Hepatocyte (in vitro differentiated cells): ENCODE measurements around the gene CRB1.

Experiments
- EZH2 ChIP-seq: fragments of 200-600 bp; sonication (generic); IDR thresholded peaks from 2 replicates; pipeline ENCODE4 v1.6.1; 2016; ENCODE audit warnings: antibody characterized with exemption, mild to moderate bottlenecking, borderline replicate concordance
- TF ChIP-seq, protein P1 (sequence below): fragments of 200-600 bp; sonication (generic); IDR thresholded peaks from 2 replicates; pipeline ENCODE4 v1.5.1; 2016; ENCODE audit warnings: antibody characterized with exemption, mild to moderate bottlenecking; ENCODE audit not compliant: poor library complexity

DNA sequence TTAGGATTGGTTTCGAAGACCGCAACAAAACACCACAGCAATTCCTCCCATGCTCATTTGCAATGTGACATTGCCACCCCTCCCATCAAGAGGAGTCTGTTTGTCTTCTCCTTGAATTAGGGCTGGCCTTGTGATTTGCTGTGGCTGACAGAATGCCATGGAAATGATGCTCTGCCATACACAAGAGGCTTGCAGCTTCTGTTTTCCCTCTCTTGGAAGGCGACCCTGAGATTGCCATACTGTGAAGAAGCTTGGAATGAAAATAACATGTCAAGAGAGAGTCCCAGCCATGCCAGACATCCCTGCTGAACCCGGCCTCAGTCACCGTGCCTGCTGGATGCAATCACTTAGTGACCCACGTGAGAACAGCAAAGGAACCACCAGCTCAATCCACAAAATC, 212.4 kb downstream of the CRB1 start:
- no peak for TF ChIP-seq EZH2
- TF ChIP-seq, protein P1, sequence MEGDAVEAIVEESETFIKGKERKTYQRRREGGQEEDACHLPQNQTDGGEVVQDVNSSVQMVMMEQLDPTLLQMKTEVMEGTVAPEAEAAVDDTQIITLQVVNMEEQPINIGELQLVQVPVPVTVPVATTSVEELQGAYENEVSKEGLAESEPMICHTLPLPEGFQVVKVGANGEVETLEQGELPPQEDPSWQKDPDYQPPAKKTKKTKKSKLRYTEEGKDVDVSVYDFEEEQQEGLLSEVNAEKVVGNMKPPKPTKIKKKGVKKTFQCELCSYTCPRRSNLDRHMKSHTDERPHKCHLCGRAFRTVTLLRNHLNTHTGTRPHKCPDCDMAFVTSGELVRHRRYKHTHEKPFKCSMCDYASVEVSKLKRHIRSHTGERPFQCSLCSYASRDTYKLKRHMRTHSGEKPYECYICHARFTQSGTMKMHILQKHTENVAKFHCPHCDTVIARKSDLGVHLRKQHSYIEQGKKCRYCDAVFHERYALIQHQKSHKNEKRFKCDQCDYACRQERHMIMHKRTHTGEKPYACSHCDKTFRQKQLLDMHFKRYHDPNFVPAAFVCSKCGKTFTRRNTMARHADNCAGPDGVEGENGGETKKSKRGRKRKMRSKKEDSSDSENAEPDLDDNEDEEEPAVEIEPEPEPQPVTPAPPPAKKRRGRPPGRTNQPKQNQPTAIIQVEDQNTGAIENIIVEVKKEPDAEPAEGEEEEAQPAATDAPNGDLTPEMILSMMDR: no peak
